SK-N-SH (cell line): ENCODE results near the gene CMTM8. TPM values are rescaled to one million over a fixed set of nuclear protein-coding genes. Genes with fewer than 3 reads are reported as not detected.

Source experiments
- CTCF ChIA-PET: fragments of 300-600, 350-600 bp; formaldehyde crosslinking; extraction: SDS; loops from one replicate; lab custom pipeline; 2021; lab: Yijun Ruan, JAX
- POLR2A ChIA-PET: fragments of 350-600 bp; sonication (Branson Sonifier 250); formaldehyde crosslinking; extraction: SDS; loops from one replicate; lab custom pipeline; 2020; ENCODE audit warnings: antibody characterized with exemption, inconsistent platforms; lab: Yijun Ruan, JAX
- DNase-seq: peaks from one replicate; pipeline ENCODE4 v3.0.0; 2012
- H2AFZ ChIP-seq: fragments of 200-600 bp; sonication (generic); 2 replicates; pipeline ENCODE4 v1.8.1; 2016; ENCODE audit warnings: antibody characterized with exemption, mild to moderate bottlenecking, low read depth
- H3F3A ChIP-seq: fragments of 200-600 bp; sonication (generic); replicated peaks from 2 replicates; pipeline ENCODE3; 2016; ENCODE audit warnings: antibody characterized with exemption, mild to moderate bottlenecking; ENCODE audit not compliant: insufficient read depth
- H3K27ac ChIP-seq, 2 experiments: fragments of 200-500 bp in 1 of 2; fragments of 200-600 bp in 1 of 2; sonication (Bioruptor generic) in 1 of 2; sonication (generic), shearing (Covaris generic) in 1 of 2; 2 replicates each; pipeline versions ENCODE4 v1.5.1 to v1.6.1; 2014 to 2016; ENCODE audit warnings: low read depth in 2 of 2, inconsistent platforms in 1 of 2, low read length in 1 of 2, mild to moderate bottlenecking in 1 of 2, mixed read lengths in 1 of 2
- H3K27me3 ChIP-seq: fragments of 200-600 bp; sonication (generic), shearing (Covaris generic); 2 replicates; pipeline ENCODE4 v1.6.1; 2016; ENCODE audit warnings: mixed run types; ENCODE audit not compliant: insufficient read depth
- H3K36me3 ChIP-seq, 2 experiments: fragments of 200-500 bp in 1 of 2; fragments of 200-600 bp in 1 of 2; sonication (Bioruptor generic) in 1 of 2; sonication (generic) in 1 of 2; replicated peaks in 1 of 2; 2 replicates each; pipeline versions ENCODE3 to v1.5.1; 2014 to 2016; ENCODE audit warnings: low read length in 1 of 2, mild to moderate bottlenecking in 1 of 2; ENCODE audit not compliant: insufficient read depth in 2 of 2, control insufficient read depth in 1 of 2
- H3K4me1 ChIP-seq, 2 experiments: fragments of 200-500 bp in 1 of 2; fragments of 200-600 bp in 1 of 2; sonication (Bioruptor generic) in 1 of 2; sonication (generic), shearing (Covaris generic) in 1 of 2; 2 replicates each; pipeline versions ENCODE4 v1.5.1 to v1.6.1; 2014 to 2016; ENCODE audit warnings: low read depth in 1 of 2, low read length in 1 of 2, mixed run types in 1 of 2; ENCODE audit not compliant: insufficient read depth in 2 of 2, control insufficient read depth in 1 of 2
- H3K4me2 ChIP-seq: fragments of 200-600 bp; sonication (generic), shearing (Covaris generic); 2 replicates; pipeline ENCODE4 v1.6.1; 2017; ENCODE audit warnings: mixed run types
- H3K4me3 ChIP-seq, 2 experiments: fragments of 200-500 bp in 1 of 2; fragments of 200-600 bp in 1 of 2; sonication (Bioruptor generic) in 1 of 2; sonication (generic), shearing (Covaris generic) in 1 of 2; 2 replicates each; pipeline versions ENCODE4 v1.5.1 to v1.8.1; 2014 to 2016; ENCODE audit warnings: low read depth in 2 of 2, inconsistent platforms in 1 of 2, low read length in 1 of 2, mild to moderate bottlenecking in 1 of 2, mixed read lengths in 1 of 2, moderate library complexity in 1 of 2
- H3K79me2 ChIP-seq: fragments of 200-600 bp; sonication (generic); 2 replicates; pipeline ENCODE4 v1.8.1; 2017; ENCODE audit warnings: mild to moderate bottlenecking; ENCODE audit not compliant: insufficient read depth
- H3K9ac ChIP-seq: fragments of 200-600 bp; sonication (generic); 2 replicates; pipeline ENCODE4 v1.6.1; 2017; ENCODE audit warnings: mixed run types
- H3K9me2 ChIP-seq: fragments of 200-600 bp; sonication (generic); 2 replicates; pipeline ENCODE4 v1.6.1; 2017; ENCODE audit warnings: mixed run types
- H3K9me3 ChIP-seq: fragments of 200-600 bp; sonication (generic); 2 replicates; pipeline ENCODE4 v1.6.1; 2017; ENCODE audit warnings: mixed run types, mild to moderate bottlenecking, moderate library complexity
- H4K20me1 ChIP-seq: fragments of 200-600 bp; sonication (generic); 2 replicates; pipeline ENCODE4 v1.6.1; 2017; ENCODE audit warnings: mild to moderate bottlenecking, mixed run types; ENCODE audit not compliant: insufficient read depth
- ELF1 ChIP-seq: IDR thresholded peaks from 2 replicates; pipeline ENCODE4 v1.4.0; 2012
- EP300 ChIP-seq, 2 experiments: IDR thresholded peaks; 2 replicates each; pipeline versions ENCODE4 v1.4.0 to v1.6.1; 2012; ENCODE audit warnings: borderline replicate concordance in 1 of 2, low read depth in 1 of 2, low read length in 1 of 2
- EZH2phosphoT487 ChIP-seq: fragments of 200-600 bp; sonication (generic); IDR thresholded peaks from 2 replicates; pipeline ENCODE4 v1.6.1; 2017; ENCODE audit warnings: low read depth, mixed run types, mild to moderate bottlenecking, antibody characterized with exemption, moderate library complexity, borderline replicate concordance
- FOSL2 ChIP-seq: IDR thresholded peaks from 2 replicates; pipeline ENCODE4 v1.4.0; 2012; ENCODE audit warnings: low read depth, mild to moderate bottlenecking, moderate library complexity, borderline replicate concordance
- FOXJ3 ChIP-seq: sonication (generic); formaldehyde crosslinking; IDR thresholded peaks from 2 replicates; pipeline ENCODE4 v1.5.1; 2020; ENCODE audit warnings: mild to moderate bottlenecking, missing genetic modification reagents
- GATA2 ChIP-seq: sonication (generic); formaldehyde crosslinking; IDR thresholded peaks from 2 replicates; pipeline ENCODE4 v1.5.0; 2020; ENCODE audit warnings: mild to moderate bottlenecking, missing genetic modification reagents
- IRF3 ChIP-seq: fragments of 150-350 bp; IDR thresholded peaks from 2 replicates; pipeline ENCODE4 v1.6.1; 2016; ENCODE audit warnings: mild to moderate bottlenecking, low read depth, low read length
- JUND ChIP-seq: IDR thresholded peaks from 2 replicates; pipeline ENCODE4 v1.4.0; 2012
- MXI1 ChIP-seq: IDR thresholded peaks from 2 replicates; pipeline ENCODE4 v1.6.1; 2012; ENCODE audit warnings: mild to moderate bottlenecking, low read depth, low read length, improper control_type of control experiment
- NFIC ChIP-seq: IDR thresholded peaks from 2 replicates; pipeline ENCODE4 v1.4.0; 2012; ENCODE audit warnings: borderline replicate concordance
- NRF1 ChIP-seq: IDR thresholded peaks from 2 replicates; pipeline ENCODE4 v1.6.1; 2012; ENCODE audit warnings: low read depth, mild to moderate bottlenecking, low read length
- RAD21 ChIP-seq: IDR thresholded peaks from 2 replicates; pipeline ENCODE4 v1.6.1; 2012; ENCODE audit warnings: mild to moderate bottlenecking, low read length
- RCOR1 ChIP-seq: fragments of 150-350 bp; IDR thresholded peaks from 2 replicates; pipeline ENCODE4 v1.6.1; 2017; ENCODE audit warnings: antibody characterized with exemption, low read length
- REST ChIP-seq: IDR thresholded peaks from 2 replicates; pipeline ENCODE4 v1.6.1; 2012; ENCODE audit warnings: mild to moderate bottlenecking, low read depth, low read length, moderate library complexity
- RXRA ChIP-seq: IDR thresholded peaks from 2 replicates; pipeline ENCODE4 v1.4.0; 2012; ENCODE audit warnings: low read depth, mild to moderate bottlenecking, borderline replicate concordance
- SIN3A ChIP-seq: IDR thresholded peaks from 2 replicates; pipeline ENCODE4 v1.6.1; 2012; ENCODE audit warnings: low read depth, mild to moderate bottlenecking, low read length, moderate library complexity, borderline replicate concordance
- SMC3 ChIP-seq: IDR thresholded peaks from 2 replicates; pipeline ENCODE4 v1.6.1; 2012; ENCODE audit warnings: low read depth, low read length, improper control_type of control experiment
- TAF1 ChIP-seq: IDR thresholded peaks from 2 replicates; pipeline ENCODE4 v1.6.1; 2012; ENCODE audit warnings: low read depth, mild to moderate bottlenecking, low read length, moderate library complexity, borderline replicate concordance
- TCF12 ChIP-seq: IDR thresholded peaks from 2 replicates; pipeline ENCODE4 v1.4.0; 2012
- ZBTB33 ChIP-seq: IDR thresholded peaks from 2 replicates; pipeline ENCODE4 v1.4.0; 2012; ENCODE audit warnings: low read depth, borderline replicate concordance
- WGBS: methylation state at CpG from one replicate; pipeline ENCODE4 v1.1.6; 2017; ENCODE audit warnings: low lambda C conversion rate; 5-methylcytosine and 5-hydroxymethylcytosine counted together
- polyA plus RNA-seq, 3 experiments: library from polyadenylated mRNA; depleted of rRNA; stranded (reverse); fragments of >200 nt; gene quantifications; 2 replicates each; pipeline ENCODE4 v1.2.3, GENCODE V29; 2012
- TF ChIP-seq, protein P1 (sequence below): fragments of 150-350 bp; IDR thresholded peaks from 2 replicates; pipeline ENCODE4 v1.6.1; 2017; ENCODE audit warnings: antibody characterized with exemption, low read length, low read depth, borderline replicate concordance
- TF ChIP-seq, protein P2 (sequence below): IDR thresholded peaks from 2 replicates; pipeline ENCODE4 v1.4.0; 2012; ENCODE audit warnings: low read depth

CMTM8 gene
- polyA plus RNA-seq, 1 of the 3 experiments (the other 2 are of a cell fraction), result 9.7 TPM

DNA sequence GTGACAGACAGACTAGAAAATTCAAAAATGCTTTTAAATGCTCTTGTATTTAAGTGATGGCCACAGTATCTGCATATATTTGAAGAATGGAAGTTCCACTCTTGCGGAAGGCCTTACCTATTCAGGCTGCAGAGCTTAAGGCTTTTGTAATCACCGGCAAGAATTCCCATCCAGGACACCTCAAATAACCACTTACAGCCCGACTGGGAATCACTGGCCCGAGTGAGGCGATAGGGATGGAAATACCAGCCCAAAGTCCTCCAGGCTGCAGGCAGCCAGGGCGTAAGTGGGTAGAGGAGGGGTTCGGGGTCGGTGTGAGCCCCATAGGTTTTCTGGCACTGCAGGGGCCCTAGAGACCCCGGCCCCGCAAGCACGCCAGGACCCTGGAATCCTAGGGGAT, 162.6 kb downstream of the CMTM8 start (continued):
- TF ChIP-seq, protein P1, sequence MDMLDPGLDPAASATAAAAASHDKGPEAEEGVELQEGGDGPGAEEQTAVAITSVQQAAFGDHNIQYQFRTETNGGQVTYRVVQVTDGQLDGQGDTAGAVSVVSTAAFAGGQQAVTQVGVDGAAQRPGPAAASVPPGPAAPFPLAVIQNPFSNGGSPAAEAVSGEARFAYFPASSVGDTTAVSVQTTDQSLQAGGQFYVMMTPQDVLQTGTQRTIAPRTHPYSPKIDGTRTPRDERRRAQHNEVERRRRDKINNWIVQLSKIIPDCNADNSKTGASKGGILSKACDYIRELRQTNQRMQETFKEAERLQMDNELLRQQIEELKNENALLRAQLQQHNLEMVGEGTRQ, result no peak
- no peak for TF ChIP-seq NRF1
- TF ChIP-seq REST, result no peak

DNA sequence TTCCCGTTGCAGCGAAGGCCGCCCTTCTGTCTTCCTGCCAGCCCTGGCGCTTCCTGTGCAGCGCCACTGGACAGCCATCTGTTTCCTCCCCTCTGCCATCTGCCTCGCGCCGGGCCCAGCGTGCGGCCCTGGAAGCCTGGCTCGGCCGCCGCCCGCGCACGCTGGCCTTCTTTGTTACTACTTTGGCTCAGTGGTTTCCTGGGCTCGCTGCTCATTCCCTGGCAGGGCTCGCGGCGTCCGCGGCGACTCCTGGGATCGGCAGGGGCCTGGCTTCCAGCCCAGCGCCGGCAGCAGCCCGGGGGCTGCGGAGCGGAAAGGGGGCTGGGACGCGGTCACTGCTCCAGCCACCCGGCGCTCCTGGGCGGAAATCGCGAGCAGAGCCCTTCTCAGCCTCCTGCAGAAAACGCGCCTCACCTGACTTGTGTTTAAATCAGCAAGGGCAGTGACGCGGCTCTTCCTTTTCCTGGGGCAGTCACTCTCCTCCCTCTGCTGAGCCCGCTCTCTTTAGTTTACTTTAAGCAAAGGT, 163.1 kb downstream of the CMTM8 start:
- CTCF ChIA-PET, result interaction anchor here (1.1 to 2.6 kb wide), 7 partner anchors 9 to 225 kb away, joined by 3 to 11 read pairs (median 5); partner anchors contain the start of gene CMTM7
- no peaks in the 10 kb centered on the region for H4K20me1 ChIP-seq
- H3F3A ChIP-seq, result peaks cover 20% of the 10 kb centered on the region
- POLR2A ChIA-PET, result no interaction called here
- no peaks in the 10 kb centered on the region for H3K36me3 ChIP-seq
- H3K4me1 ChIP-seq, result peaks cover 7 to 8% of the 10 kb centered on the region in 2 experiments; a peak in 3 of 4 replicates
- 6% methylated on average over 32 of the region's 41 CpGs for WGBS
- peak overlapping the region; percentile 40 to 54 for H3K4me3 ChIP-seq
- peak; percentile 91 for DNase-seq
- peak overlapping the region; percentile 88 for H3K4me2 ChIP-seq
- peak overlapping the region; percentile 76 to 97 for H3K27ac ChIP-seq
- no peaks in the 10 kb centered on the region for H3K27me3 ChIP-seq
- no peaks in the 10 kb centered on the region for H3K9me3 ChIP-seq
- H3K79me2 ChIP-seq, result peaks cover 77% of the 10 kb centered on the region
- H3K9ac ChIP-seq, result peak overlapping the region; percentile 77
- peak overlapping the region; percentile 80 for H2AFZ ChIP-seq
- H3K9me2 ChIP-seq, result no peaks in the 10 kb centered on the region
- TF ChIP-seq SIN3A, result peak; percentile 53; the same call in 1 of the 2 replicates
- no peak; the same call in 1 of the 2 replicates for TF ChIP-seq FOXJ3
- TF ChIP-seq RXRA, result no peak
- TF ChIP-seq, protein P1, result no peak
- no peak for TF ChIP-seq JUND
- no peak for TF ChIP-seq SMC3
- TF ChIP-seq EZH2phosphoT487, result no peak
- TF ChIP-seq ELF1, result 0 out of 2 replicates have a peak, but pooled peaks have one; percentile 13
- no peak for TF ChIP-seq TAF1
- TF ChIP-seq ZBTB33, result 0 out of 2 replicates have a peak, but pooled peaks have one; percentile 11
- peak; percentile 55 for TF ChIP-seq TCF12
- TF ChIP-seq, protein P2, sequence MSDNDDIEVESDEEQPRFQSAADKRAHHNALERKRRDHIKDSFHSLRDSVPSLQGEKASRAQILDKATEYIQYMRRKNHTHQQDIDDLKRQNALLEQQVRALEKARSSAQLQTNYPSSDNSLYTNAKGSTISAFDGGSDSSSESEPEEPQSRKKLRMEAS, result peak; percentile 91
- TF ChIP-seq RCOR1, result peak; percentile 43; the same call in 1 of the 2 replicates
- TF ChIP-seq EP300 (IDR thresholded peaks at IDR 0.05; ENCODE audit: borderline replicate concordance in 1 of 2, low read depth in 1 of 2, low read length in 1 of 2), result no peak
- no peak; the same call in 1 of the 2 replicates for TF ChIP-seq FOSL2
- TF ChIP-seq RAD21, result no peak
- TF ChIP-seq IRF3, result no peak
- peak; percentile 79; the same call in 1 of the 2 replicates for TF ChIP-seq MXI1
- TF ChIP-seq NFIC, result peak; percentile 64; the same call in 1 of the 2 replicates
- no peak for TF ChIP-seq GATA2 (CRISPR knock-in tag)
